Suprapubic skin (tissue), 4 donors: ENCODE results near the gene HDGF. TPM values are rescaled to one million over a fixed set of nuclear protein-coding genes. Genes with fewer than 3 reads are reported as not detected.

ENCODE experiments used
- DNase-seq, 2 donors: peaks; one replicate each; pipeline ENCODE4 v3.0.0-alpha.2; 2019; ENCODE audit warnings: low spot score in 2 of 2
- H3K27ac ChIP-seq: fragments of 200-600 bp; sonication (generic); one replicate; pipeline ENCODE4 v1.5.1; 2019
- H3K27me3 ChIP-seq: fragments of 200-600 bp; sonication (generic); one replicate; pipeline ENCODE4 v1.5.1; 2019
- H3K36me3 ChIP-seq: fragments of 200-600 bp; sonication (generic); one replicate; pipeline ENCODE4 v1.5.1; 2019
- H3K4me1 ChIP-seq: fragments of 200-600 bp; sonication (generic); one replicate; pipeline ENCODE4 v1.5.1; 2019
- H3K4me3 ChIP-seq: fragments of 200-600 bp; sonication (generic); one replicate; pipeline ENCODE4 v1.5.1; 2019; ENCODE audit warnings: mild to moderate bottlenecking
- H3K9me3 ChIP-seq: fragments of 200-600 bp; sonication (generic); one replicate; pipeline ENCODE4 v1.5.1; 2019
- EP300 ChIP-seq: sonication (generic); formaldehyde crosslinking; IDR thresholded peaks from one replicate; pipeline ENCODE4 v1.6.1; 2017; ENCODE audit warnings: antibody characterized with exemption
- POLR2A ChIP-seq, 2 donors: fragments of 450-650 bp; IDR thresholded peaks; one replicate each; pipeline ENCODE4 v1.6.1; 2017; ENCODE audit warnings: antibody characterized with exemption in 2 of 2, mild to moderate bottlenecking in 2 of 2, moderate library complexity in 2 of 2
- POLR2AphosphoS5 ChIP-seq, 3 donors: sonication (generic); formaldehyde crosslinking; IDR thresholded peaks; one replicate each; pipeline ENCODE4 v1.6.1; 2017; ENCODE audit warnings: antibody characterized with exemption in 3 of 3
- WGBS: methylation state at CpG from one replicate; pipeline ENCODE4 v1.1.5; 2018; 5-methylcytosine and 5-hydroxymethylcytosine counted together
- total RNA-seq, 4 donors: library from RNA; depleted of rRNA; stranded (reverse); fragments of >200 nt; gene quantifications; one replicate each; pipeline ENCODE4 v1.1.0, GENCODE V29; 2016
- TF ChIP-seq, protein P1 (sequence below), 2 donors: fragments of 200-600 bp in 1 of 2; fragments of 450-650 bp in 1 of 2; sonication (generic) in 1 of 2; IDR thresholded peaks; one replicate each; pipeline ENCODE4 v1.5.1; 2016 to 2019; ENCODE audit warnings: antibody characterized with exemption in 2 of 2, mild to moderate bottlenecking in 1 of 2, moderate library complexity in 1 of 2

HDGF gene
- total RNA-seq, 4 donors from 2014 or later, result 178 to 250 (median 210) TPM

- H3K27ac ChIP-seq, result peak overlapping the region; percentile 67
- no peak for DNase-seq
- H3K4me1 ChIP-seq, result peaks cover 50% of the 10 kb centered on the region
- H3K27me3 ChIP-seq, result no peaks in the 10 kb centered on the region
- WGBS, result 19% methylated on average over 11 of the region's 13 CpGs
- H3K36me3 ChIP-seq, result no peaks in the 10 kb centered on the region
- TF ChIP-seq, protein P1, sequence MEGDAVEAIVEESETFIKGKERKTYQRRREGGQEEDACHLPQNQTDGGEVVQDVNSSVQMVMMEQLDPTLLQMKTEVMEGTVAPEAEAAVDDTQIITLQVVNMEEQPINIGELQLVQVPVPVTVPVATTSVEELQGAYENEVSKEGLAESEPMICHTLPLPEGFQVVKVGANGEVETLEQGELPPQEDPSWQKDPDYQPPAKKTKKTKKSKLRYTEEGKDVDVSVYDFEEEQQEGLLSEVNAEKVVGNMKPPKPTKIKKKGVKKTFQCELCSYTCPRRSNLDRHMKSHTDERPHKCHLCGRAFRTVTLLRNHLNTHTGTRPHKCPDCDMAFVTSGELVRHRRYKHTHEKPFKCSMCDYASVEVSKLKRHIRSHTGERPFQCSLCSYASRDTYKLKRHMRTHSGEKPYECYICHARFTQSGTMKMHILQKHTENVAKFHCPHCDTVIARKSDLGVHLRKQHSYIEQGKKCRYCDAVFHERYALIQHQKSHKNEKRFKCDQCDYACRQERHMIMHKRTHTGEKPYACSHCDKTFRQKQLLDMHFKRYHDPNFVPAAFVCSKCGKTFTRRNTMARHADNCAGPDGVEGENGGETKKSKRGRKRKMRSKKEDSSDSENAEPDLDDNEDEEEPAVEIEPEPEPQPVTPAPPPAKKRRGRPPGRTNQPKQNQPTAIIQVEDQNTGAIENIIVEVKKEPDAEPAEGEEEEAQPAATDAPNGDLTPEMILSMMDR (IDR thresholded peaks at IDR 0.05), result no peak
- TF ChIP-seq POLR2A (IDR thresholded peaks at IDR 0.05) (no peak), EP300 (no peak), POLR2AphosphoS5 (IDR thresholded peaks at IDR 0.05) (no peak)
- no peaks in the 10 kb centered on the region for H3K9me3 ChIP-seq
- H3K4me3 ChIP-seq, result no peak overlapping the region
Observed at GRCh38 chr1:156692441-156692924, 59.0 kb downstream of the HDGF start.

Other genes starting within 250 kb of the HDGF start
- gene IQGAP3, start 179.1 kb downstream of the HDGF start, total RNA-seq, result 1 to 10 TPM; 2.2 to 5.7 (median 4.5) TPM
- gene TTC24, start 172.0 kb downstream of the HDGF start, total RNA-seq, result not detected
- gene NAXE, start 159.9 kb downstream of the HDGF start, total RNA-seq, result 10 to 100 TPM; 42.7 to 80.8 (median 63.3) TPM
- 10 to 100 TPM; 15.9 to 25.1 (median 20.5) TPM for gene GPATCH4, start 150.2 kb downstream of the HDGF start, total RNA-seq
- 1 to 10 TPM in 2 of 4 donors, not detected in 2; 1.0 to 2.9 TPM for gene HAPLN2, start 132.3 kb downstream of the HDGF start, total RNA-seq
- gene BCAN, start 109.6 kb downstream of the HDGF start, total RNA-seq, result 10 to 100 TPM; 17.8 to 41.2 (median 29.4) TPM
- 1 to 10 TPM; 1.9 to 7.4 (median 4.8) TPM for gene NES, start 74.3 kb downstream of the HDGF start, total RNA-seq
- 10 to 100 TPM; 38.4 to 98.0 (median 68.2) TPM for gene CRABP2, start 46.1 kb downstream of the HDGF start, total RNA-seq
- 10 to 100 TPM; 20.7 to 40.3 (median 34.2) TPM for gene METTL25B, start 23.2 kb downstream of the HDGF start, total RNA-seq
- 10 to 100 TPM; 33.8 to 59.6 (median 38.9) TPM for gene ISG20L2, start 22.9 kb downstream of the HDGF start, total RNA-seq
- 10 to 100 TPM; 33.6 to 66.6 (median 55.0) TPM for gene MRPL24, start 10.6 kb downstream of the HDGF start, total RNA-seq
- 10 to 100 TPM; 39.1 to 50.1 (median 43.3) TPM for gene PRCC, start 15.9 kb upstream of the HDGF start, total RNA-seq
- gene SH2D2A, start 65.2 kb upstream of the HDGF start, total RNA-seq, result under 1 TPM in 2 of 4 donors, not detected in 2; 0.29 to 0.48 TPM
- not detected for gene INSRR, start 107.4 kb upstream of the HDGF start, total RNA-seq
- under 1 TPM in 1 of 4 donors, not detected in 3; 0.32 TPM for gene NTRK1, start 109.2 kb upstream of the HDGF start, total RNA-seq
- gene PEAR1, start 142.0 kb upstream of the HDGF start, total RNA-seq, result 1 to 10 TPM; 2.4 to 5.7 (median 3.8) TPM
- not detected for gene LRRC71, start 169.0 kb upstream of the HDGF start, total RNA-seq